Stimulated activated CD8-positive, alpha-beta memory T cell treated with anti-CD3 and anti-CD28 coated beads, Interleukin-7, amount 100 ng/mL, for 24 hours (primary cell): ENCODE results near the gene UFSP2.
"Not testable (repeated sequence)": the region's sequence is repeated elsewhere in the genome, so short reads cannot be mapped to it uniquely, and the experiment has no call there.

Source experiments
- DNase-seq: peaks from one replicate; pipeline ENCODE4 v3.0.0-alpha.2; 2020; ENCODE audit warnings: low read depth

Gene UFSP2

GRCh38 chr4:185383451-185383850 lies 42.3 kb downstream of the UFSP2 start:
- no peak for DNase-seq

DNA sequence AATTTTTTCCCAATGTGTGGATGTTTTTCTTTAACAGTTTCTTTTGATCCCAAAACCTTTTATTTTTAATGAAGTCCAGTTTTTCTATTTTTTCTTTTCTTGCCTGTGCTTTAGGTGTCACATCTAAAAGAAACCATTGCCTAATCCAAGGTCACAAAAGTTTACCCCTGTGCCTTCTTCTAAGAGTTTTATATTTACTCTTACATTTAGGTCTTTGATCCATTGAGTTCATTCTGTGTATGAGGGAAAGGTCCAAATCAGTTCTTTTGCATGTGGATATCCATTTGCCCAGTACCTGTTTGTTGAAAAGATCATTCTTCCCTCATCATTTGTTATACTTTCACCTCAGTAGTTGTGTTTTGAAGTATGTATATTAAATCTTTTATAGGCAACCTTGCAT lies 43.0 kb downstream of the UFSP2 start:
- DNase-seq = no peak

GRCh38 chr4:185381288-185382196 lies 44.2 kb downstream of the UFSP2 start:
- no peak for DNase-seq

DNA sequence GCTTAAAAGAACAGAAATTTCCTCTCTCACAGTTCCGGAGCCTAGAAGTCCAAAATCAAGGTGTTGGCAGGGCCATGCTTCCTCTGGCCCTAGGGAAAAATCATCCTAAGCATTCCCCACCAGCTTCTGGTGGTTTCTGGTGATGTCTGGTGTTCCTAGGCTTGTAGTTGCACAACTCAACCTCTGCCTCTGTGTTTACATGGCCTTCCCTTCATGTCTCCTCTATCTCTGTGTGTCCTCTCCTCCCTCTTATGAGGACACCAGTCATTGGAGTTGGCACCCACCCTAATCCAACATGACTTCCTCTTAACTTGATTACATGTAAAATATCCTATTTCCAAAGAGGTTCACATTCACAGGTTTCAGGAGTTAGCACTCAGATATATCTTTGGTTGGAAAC lies 45.4 kb downstream of the UFSP2 start:
- DNase-seq = no peak

DNA sequence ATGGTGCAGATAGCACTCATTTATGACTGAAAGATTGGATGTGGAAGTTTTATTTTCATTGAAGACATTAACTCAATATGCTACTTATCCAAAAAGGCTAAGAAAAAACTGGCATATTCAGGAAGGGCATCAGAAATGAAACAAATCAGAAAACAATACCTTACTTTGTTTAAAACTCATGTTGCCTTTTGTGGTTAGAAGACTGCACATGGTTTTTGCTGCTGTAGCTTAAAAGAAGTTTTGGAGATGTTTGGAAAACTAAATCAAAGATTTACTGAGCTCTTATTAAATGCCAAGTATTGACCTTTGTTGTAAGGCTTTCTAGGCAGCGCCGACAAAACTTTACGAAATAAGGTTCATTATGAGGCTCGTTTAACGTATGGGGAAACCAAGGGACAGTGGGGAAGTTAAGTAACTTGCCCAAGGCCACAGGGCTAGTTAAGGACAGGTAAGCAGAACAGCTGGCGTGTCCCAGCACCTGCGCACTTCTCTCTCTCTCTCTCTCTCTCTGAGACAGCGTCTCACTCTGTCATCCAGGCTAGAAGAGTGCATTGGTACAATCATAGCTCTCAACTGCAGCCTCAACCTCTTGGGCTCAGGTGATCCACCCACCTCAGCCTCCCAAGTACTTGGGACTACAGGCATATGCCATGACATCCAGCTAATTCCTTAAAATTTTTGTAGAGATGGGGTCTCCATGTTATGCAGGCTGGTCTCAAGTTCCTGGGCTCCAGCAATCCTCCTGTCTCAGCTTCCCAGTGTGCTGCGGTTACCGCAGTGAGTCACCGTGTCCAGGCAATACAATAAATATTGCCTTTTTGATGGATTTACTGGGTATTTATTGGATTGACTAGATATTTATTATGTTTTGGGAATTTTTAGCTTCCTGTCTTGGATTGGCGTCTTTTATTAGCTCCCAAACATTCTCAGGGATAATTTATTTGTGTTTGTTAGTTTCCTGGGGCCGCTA lies 46.2 kb downstream of the UFSP2 start:
- no peak for DNase-seq

DNA sequence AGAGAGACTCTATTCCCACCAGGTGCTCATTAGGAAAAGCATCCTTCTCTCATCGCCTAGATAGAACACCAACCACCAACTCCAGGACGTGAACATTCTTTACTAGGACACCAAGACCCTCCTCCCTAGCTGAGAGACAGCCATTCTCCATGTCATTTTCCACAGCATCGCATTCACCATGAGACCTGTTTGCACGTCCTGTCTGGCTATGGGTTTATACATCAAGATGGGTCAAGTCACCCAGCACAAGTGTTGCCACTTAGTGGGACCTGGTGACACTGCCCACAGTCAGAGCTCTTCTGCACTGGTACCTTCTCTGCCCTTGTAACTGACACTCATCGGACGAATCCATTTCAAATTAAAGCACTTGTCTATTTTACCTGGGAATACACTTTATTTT lies 47.5 kb downstream of the UFSP2 start:
- no peak for DNase-seq

DNA sequence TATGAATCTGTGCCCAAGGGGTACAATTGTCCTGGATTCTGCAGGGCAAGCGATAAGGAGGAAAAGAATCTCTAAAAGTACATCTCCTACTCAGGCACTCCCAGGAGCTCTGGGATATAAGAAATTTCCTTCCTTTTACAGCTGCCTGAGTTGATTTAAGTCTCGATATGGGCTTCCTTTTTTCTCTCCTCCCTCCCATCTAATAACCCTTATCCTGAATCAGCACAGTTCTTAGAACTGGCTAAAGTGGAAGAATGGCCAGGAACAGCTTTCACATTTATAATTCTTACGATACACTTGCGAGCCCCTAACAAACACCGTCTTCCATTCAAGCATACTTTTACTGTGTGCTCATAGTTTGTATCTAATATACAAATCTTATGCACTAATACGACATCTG lies 51.2 kb downstream of the UFSP2 start:
- DNase-seq = no peak

DNA sequence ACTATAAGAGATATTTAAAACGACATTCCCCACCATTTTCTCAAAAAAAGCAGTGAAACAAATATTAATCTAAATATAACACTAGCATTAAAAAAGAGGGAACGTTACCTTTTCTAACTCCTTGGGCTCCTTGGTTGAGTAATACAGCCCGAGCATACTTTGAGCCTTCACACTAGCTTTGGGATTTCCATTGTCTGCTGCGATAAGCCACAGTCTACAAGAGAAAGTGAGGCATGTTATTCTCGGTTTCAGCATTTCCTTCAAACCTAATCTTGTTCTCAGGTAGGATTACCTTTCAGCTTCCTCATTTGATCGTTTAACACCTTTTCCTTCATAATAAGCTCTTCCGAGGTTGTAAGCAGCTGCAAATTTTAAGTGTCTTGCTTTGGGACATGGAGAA lies 51.7 kb downstream of the UFSP2 start:
- no peak for DNase-seq

DNA sequence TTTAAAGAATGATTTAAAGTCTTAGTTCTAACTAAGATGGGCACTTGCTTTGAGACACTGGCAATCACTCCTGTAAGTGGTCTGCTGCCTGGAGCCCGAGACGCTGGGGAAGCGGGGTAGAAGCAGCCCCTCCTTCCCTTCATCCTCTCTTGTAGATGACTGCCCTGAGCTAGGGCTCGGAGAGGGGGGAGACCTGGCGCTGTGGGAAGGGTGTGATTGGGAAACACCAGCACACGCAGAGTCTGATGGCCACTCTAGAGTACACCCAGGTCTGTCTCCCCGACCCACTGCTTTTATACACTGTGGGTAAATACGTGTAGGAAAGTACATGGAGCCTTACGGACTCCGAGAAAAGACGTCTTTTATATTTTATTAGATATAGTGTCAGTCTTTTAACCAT lies 54.1 kb downstream of the UFSP2 start:
- no peak for DNase-seq

GRCh38 chr4:185370268-185370949 lies 55.4 kb downstream of the UFSP2 start:
- DNase-seq = no peak

- DNase-seq = no peak
Measured at GRCh38 chr4:185369731-185370130, 56.0 kb downstream of the UFSP2 start.

- no peak for DNase-seq
Measured at GRCh38 chr4:185364886-185365285, 60.9 kb downstream of the UFSP2 start.

DNA sequence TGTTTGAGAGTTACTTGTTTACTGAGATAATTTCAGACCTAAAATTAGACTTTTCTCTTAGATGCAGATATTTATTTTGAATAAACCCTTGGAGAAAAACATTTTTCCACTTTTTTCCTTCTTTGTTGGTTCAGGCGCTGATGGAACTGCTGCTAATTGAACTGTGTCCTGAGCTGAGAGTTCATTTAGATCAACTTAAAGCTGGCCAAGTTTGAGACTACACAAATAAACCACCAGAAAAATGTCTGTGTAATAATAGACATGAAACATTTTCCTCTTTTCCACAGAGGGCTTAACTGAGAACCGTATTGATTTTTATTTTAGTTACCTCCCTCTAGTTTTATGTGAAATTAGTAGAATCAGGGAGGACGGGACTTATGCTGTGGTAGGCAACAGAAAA lies 62.5 kb downstream of the UFSP2 start:
- no peak for DNase-seq

DNA sequence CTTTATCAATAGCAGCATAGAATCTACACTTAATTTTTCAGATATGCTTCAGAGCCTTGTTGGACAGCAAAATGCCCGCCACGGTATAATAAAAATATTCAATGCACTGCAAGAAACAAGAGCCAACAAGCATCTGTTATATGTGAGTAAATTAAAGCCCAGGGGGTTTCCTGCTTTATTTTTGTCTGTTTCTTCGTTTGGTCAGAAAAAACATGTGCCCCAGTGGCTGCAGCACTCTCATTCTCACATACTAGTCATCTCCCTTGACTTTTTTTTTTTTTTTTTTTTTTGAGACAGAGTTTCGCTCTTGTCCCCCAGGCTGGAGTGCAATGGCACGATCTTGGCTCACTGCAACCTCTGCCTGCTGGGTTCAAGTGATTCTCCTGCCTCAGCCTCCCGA lies 63.2 kb downstream of the UFSP2 start:
- DNase-seq = not testable (repeated sequence)

- no peak for DNase-seq
Measured at GRCh38 chr4:185361872-185362271, 63.9 kb downstream of the UFSP2 start.

DNA sequence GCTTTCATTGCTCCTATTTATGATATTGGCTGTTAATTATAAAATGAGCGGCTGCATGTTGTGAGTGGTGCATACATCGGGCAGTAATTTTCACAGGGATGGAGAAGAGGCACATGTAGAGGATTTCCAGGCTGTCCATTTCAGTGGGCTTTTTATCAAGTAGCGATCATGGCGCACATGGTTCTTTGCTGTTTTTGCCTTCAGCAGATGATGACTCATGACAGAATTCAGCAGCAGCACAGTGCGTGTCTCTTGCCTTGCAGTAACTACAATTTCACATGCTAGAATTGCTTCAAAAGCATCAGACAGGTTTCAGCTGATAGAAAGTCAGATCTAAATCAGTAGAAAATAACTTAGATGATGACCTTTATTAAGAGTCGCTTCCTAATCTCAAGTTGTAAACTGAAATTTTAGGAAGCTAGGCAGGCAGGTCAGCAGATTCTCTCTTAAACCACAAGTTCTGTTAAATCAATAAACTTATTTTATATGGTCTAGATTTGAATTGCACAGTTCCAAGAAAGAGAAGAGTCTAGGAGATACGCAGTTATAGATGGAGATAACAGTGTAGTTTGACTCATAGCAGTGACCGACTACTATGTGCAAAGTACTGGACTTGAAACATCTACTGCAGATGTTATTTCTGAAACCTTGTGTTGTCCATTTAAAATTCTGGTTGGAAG lies 65.9 kb downstream of the UFSP2 start:
- DNase-seq = no peak

GRCh38 chr4:185358959-185359358 lies 66.8 kb downstream of the UFSP2 start:
- no peak for DNase-seq

GRCh38 chr4:185358514-185358913 lies 67.2 kb downstream of the UFSP2 start:
- DNase-seq = no peak

- DNase-seq = no peak
Measured at GRCh38 chr4:185357733-185358440, 67.9 kb downstream of the UFSP2 start.

- DNase-seq = no peak
Measured at GRCh38 chr4:185357211-185357610, 68.6 kb downstream of the UFSP2 start.

GRCh38 chr4:185352741-185353140 lies 73.0 kb downstream of the UFSP2 start:
- DNase-seq = no peak
